OCI-LY7 (cell line): Measurements from ENCODE around the gene HIP1.
"Not testable (repeated sequence)": the region's sequence is repeated elsewhere in the genome, so short reads cannot be mapped to it uniquely, and the experiment has no call there.

ENCODE experiments used
- EZH2phosphoT487 ChIP-seq: fragments of 200-600 bp; sonication (generic); IDR thresholded peaks from 2 replicates; pipeline ENCODE4 v1.6.1; 2018; ENCODE audit warnings: low read depth, borderline replicate concordance, mild to moderate bottlenecking, mixed run types, antibody characterized with exemption, low read length, moderate library complexity, mixed read lengths
- TF ChIP-seq, protein P1 (sequence below): fragments of 200-600 bp; sonication (generic); conservative IDR thresholded peaks from 2 replicates; pipeline ENCODE4 v1.5.1; 2014; ENCODE audit warnings: mild to moderate bottlenecking, antibody characterized with exemption, low read length, moderate library complexity, mixed read lengths

DNA sequence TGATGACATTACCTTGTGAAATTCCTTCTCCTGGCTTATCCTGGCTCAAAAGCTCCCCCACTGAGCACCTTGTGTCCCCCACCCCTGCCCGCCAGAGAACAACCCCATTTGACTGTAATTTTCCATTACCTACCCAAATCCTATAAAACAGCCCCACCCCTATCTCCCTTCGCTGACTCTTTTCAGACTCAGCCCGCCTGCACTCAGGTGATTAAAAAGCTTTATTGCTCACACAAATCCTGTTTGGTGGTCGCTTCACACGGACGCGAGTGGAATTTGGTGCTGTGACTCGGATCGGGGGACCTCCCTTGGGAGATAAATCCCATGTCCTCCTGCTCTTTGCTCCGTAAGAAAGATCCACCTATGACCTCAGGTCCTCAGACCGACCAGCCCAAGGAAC, 40.3 kb upstream of the HIP1 start:
- TF ChIP-seq, protein P1, sequence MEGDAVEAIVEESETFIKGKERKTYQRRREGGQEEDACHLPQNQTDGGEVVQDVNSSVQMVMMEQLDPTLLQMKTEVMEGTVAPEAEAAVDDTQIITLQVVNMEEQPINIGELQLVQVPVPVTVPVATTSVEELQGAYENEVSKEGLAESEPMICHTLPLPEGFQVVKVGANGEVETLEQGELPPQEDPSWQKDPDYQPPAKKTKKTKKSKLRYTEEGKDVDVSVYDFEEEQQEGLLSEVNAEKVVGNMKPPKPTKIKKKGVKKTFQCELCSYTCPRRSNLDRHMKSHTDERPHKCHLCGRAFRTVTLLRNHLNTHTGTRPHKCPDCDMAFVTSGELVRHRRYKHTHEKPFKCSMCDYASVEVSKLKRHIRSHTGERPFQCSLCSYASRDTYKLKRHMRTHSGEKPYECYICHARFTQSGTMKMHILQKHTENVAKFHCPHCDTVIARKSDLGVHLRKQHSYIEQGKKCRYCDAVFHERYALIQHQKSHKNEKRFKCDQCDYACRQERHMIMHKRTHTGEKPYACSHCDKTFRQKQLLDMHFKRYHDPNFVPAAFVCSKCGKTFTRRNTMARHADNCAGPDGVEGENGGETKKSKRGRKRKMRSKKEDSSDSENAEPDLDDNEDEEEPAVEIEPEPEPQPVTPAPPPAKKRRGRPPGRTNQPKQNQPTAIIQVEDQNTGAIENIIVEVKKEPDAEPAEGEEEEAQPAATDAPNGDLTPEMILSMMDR = not testable (repeated sequence)
- not testable (repeated sequence) for TF ChIP-seq EZH2phosphoT487
